HEK293 (cell line): Measurements from ENCODE around the gene TMEM127.
A peak's percentile ranks its signal among the peaks of the same experiment; 100 is the strongest.

Experiments used
- CTCF ChIA-PET: fragments of 350-600 bp; formaldehyde crosslinking; extraction: SDS; loops from one replicate; lab custom pipeline; 2021; ENCODE audit warnings: antibody characterized with exemption; lab: Yijun Ruan, JAX
- POLR2A ChIA-PET: fragments of 300-600 bp; formaldehyde crosslinking; extraction: SDS; loops from one replicate; lab custom pipeline; 2020; ENCODE audit warnings: antibody characterized with exemption, inconsistent platforms; lab: Yijun Ruan, JAX
- H3K27ac ChIP-seq: fragments of 200-500 bp; sonication (Bioruptor generic); 2 replicates; pipeline ENCODE4 v1.5.1; 2014; ENCODE audit warnings: low read depth, low read length, control low read depth, inconsistent platforms; ENCODE audit errors: extremely low read depth
- H3K36me3 ChIP-seq, 2 experiments: fragments of 200-500 bp in 1 of 2; sonication (Bioruptor generic) in 1 of 2; 1 replicate in 1 of 2; 2 replicates in 1 of 2; pipeline ENCODE4 v1.5.1; 2014 to 2017; ENCODE audit warnings: inconsistent platforms in 2 of 2, low read length in 2 of 2; ENCODE audit not compliant: control insufficient read depth in 2 of 2, insufficient read depth in 1 of 2
- H3K4me1 ChIP-seq: fragments of 200-500 bp; sonication (Bioruptor generic); 2 replicates; pipeline ENCODE4 v1.5.1; 2014; ENCODE audit warnings: mild to moderate bottlenecking, low read length, inconsistent platforms; ENCODE audit not compliant: control insufficient read depth, insufficient read depth
- H3K4me3 ChIP-seq: 2 replicates; pipeline ENCODE4 v1.5.1; 2011; ENCODE audit warnings: low read depth, mild to moderate bottlenecking, control low read depth, low read length, moderate library complexity
- H3K9me3 ChIP-seq: fragments of 200-500 bp; sonication (Bioruptor generic); 2 replicates; pipeline ENCODE4 v1.5.1; 2014; ENCODE audit warnings: low read depth, low read length, inconsistent platforms; ENCODE audit not compliant: control insufficient read depth, insufficient read depth
- GLIS1 ChIP-seq: fragments of 450-650 bp; formaldehyde crosslinking; IDR thresholded peaks from 2 replicates; pipeline ENCODE4 v1.5.1; 2016; ENCODE audit warnings: missing biosample characterization, missing genetic modification characterization
- MYNN ChIP-seq: fragments of 450-650 bp; formaldehyde crosslinking; IDR thresholded peaks from 2 replicates; pipeline ENCODE4 v1.5.1; 2016; ENCODE audit warnings: missing biosample characterization, missing genetic modification characterization, borderline replicate concordance
- MZF1 ChIP-seq: fragments of 450-650 bp; formaldehyde crosslinking; IDR thresholded peaks from 2 replicates; pipeline ENCODE4 v1.5.1; 2017; ENCODE audit warnings: missing biosample characterization, missing genetic modification characterization, borderline replicate concordance
- PRDM6 ChIP-seq: fragments of 450-650 bp; formaldehyde crosslinking; IDR thresholded peaks from 2 replicates; pipeline ENCODE4 v1.5.1; 2017; ENCODE audit warnings: missing biosample characterization, missing genetic modification characterization
- REST ChIP-seq: fragments of 450-650 bp; formaldehyde crosslinking; IDR thresholded peaks from 2 replicates; pipeline ENCODE4 v1.5.1; 2016; ENCODE audit warnings: missing biosample characterization, missing genetic modification characterization
- TCF7L2 ChIP-seq: IDR thresholded peaks from 2 replicates; pipeline ENCODE4 v1.6.1; 2011; ENCODE audit warnings: low read depth, mild to moderate bottlenecking, inconsistent platforms, low read length, moderate library complexity, borderline replicate concordance
- TRIM28 ChIP-seq: IDR thresholded peaks from 2 replicates; pipeline ENCODE4 v1.6.1; 2011; ENCODE audit warnings: low read length, control low read depth, borderline replicate concordance
- ZBTB20 ChIP-seq: fragments of 450-650 bp; formaldehyde crosslinking; IDR thresholded peaks from 2 replicates; pipeline ENCODE4 v1.5.1; 2016; ENCODE audit warnings: missing biosample characterization, missing genetic modification characterization
- ZFHX2 ChIP-seq: fragments of 450-650 bp; formaldehyde crosslinking; conservative IDR thresholded peaks from 2 replicates; pipeline ENCODE4 v1.5.1; 2016; ENCODE audit warnings: missing biosample characterization, missing genetic modification characterization
- ZNF132 ChIP-seq: fragments of 450-650 bp; formaldehyde crosslinking; IDR thresholded peaks from 2 replicates; pipeline ENCODE4 v1.5.1; 2017; ENCODE audit warnings: missing biosample characterization, missing genetic modification characterization, borderline replicate concordance
- ZNF174 ChIP-seq: fragments of 450-650 bp; formaldehyde crosslinking; IDR thresholded peaks from 2 replicates; pipeline ENCODE4 v1.5.0; 2017; ENCODE audit warnings: missing biosample characterization, mild to moderate bottlenecking, missing genetic modification characterization
- ZNF175 ChIP-seq: fragments of 450-650 bp; formaldehyde crosslinking; IDR thresholded peaks from 2 replicates; pipeline ENCODE4 v1.5.1; 2016; ENCODE audit warnings: missing biosample characterization, missing genetic modification characterization
- ZNF2 ChIP-seq: fragments of 450-650 bp; formaldehyde crosslinking; IDR thresholded peaks from 2 replicates; pipeline ENCODE4 v1.5.1; 2016; ENCODE audit warnings: missing biosample characterization, missing genetic modification characterization
- ZNF24 ChIP-seq: fragments of 450-650 bp; formaldehyde crosslinking; IDR thresholded peaks from 2 replicates; pipeline ENCODE4 v1.5.1; 2016; ENCODE audit warnings: missing biosample characterization, missing genetic modification characterization
- ZNF37A ChIP-seq: fragments of 450-650 bp; IDR thresholded peaks from 2 replicates; pipeline ENCODE4 v1.5.1; 2018; ENCODE audit warnings: missing biosample characterization, missing genetic modification characterization
- ZNF404 ChIP-seq: fragments of 450-650 bp; formaldehyde crosslinking; IDR thresholded peaks from 2 replicates; pipeline ENCODE4 v1.5.1; 2017; ENCODE audit warnings: missing biosample characterization, missing genetic modification characterization
- ZNF473 ChIP-seq: fragments of 450-650 bp; formaldehyde crosslinking; IDR thresholded peaks from 2 replicates; pipeline ENCODE4 v1.5.1; 2017; ENCODE audit warnings: missing biosample characterization, missing genetic modification characterization
- ZNF510 ChIP-seq: fragments of 450-650 bp; formaldehyde crosslinking; IDR thresholded peaks from 2 replicates; pipeline ENCODE4 v1.5.1; 2018; ENCODE audit warnings: mild to moderate bottlenecking, missing genetic modification characterization, missing biosample characterization; ENCODE audit not compliant: insufficient replicate concordance
- ZNF544 ChIP-seq: fragments of 450-650 bp; formaldehyde crosslinking; IDR thresholded peaks from 2 replicates; pipeline ENCODE4 v1.5.0; 2017; ENCODE audit warnings: missing biosample characterization, missing genetic modification characterization
- ZNF549 ChIP-seq: fragments of 450-650 bp; IDR thresholded peaks from 2 replicates; pipeline ENCODE4 v1.5.1; 2018; ENCODE audit warnings: missing biosample characterization, missing genetic modification characterization, mild to moderate bottlenecking, inconsistent platforms, moderate library complexity
- ZNF610 ChIP-seq: fragments of 450-650 bp; formaldehyde crosslinking; IDR thresholded peaks from 2 replicates; pipeline ENCODE4 v1.5.1; 2016; ENCODE audit warnings: missing biosample characterization, missing genetic modification characterization, borderline replicate concordance
- ZNF768 ChIP-seq: fragments of 450-650 bp; formaldehyde crosslinking; IDR thresholded peaks from 2 replicates; pipeline ENCODE4 v1.5.1; 2018; ENCODE audit warnings: missing biosample characterization, mild to moderate bottlenecking, missing genetic modification characterization
- ZSCAN16 ChIP-seq: fragments of 450-650 bp; formaldehyde crosslinking; IDR thresholded peaks from 2 replicates; pipeline ENCODE4 v1.5.1; 2016; ENCODE audit warnings: missing biosample characterization, missing genetic modification characterization

TMEM127 gene

DNA sequence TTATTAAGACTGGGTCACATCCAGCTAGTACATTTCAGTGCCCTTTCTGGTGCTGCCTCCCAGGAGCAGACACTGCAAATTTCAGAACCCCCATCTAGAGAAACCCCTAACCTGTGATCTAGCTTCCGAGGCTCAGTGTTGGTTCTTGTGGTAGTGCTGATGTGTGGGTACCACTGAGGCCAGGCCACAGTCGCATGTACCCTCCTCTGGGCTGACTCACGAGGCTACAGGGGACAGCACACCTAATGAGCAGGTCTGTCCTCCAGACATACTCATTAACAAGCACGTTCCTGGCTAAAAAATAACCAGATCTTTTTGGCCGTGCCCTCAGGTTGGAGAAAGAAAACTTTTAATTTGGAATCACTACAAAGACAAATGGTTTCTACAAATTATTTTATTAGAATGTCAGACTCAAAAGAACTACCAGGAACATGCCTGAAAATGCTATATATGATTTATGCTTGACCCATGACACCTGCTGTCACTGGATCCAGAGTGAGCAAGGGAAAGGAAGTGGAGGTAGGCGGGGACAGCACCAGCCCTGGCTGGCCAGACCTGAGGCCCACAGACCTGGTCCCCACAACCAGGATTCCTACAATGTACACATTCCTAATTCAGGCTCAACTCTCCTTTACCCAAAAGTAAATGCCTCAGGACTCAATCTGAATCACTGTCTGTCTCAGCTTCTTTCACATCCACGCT is 8.7 kb upstream of the TMEM127 start:
- H3K9me3 ChIP-seq = no peaks in the 10 kb centered on the region
- no peaks in the 10 kb centered on the region for H3K4me1 ChIP-seq
- H3K27ac ChIP-seq = no peak overlapping the region
- no peak overlapping the region for H3K4me3 ChIP-seq
- peaks cover 45 to 90% of the 10 kb centered on the region in 2 experiments for H3K36me3 ChIP-seq
- TF ChIP-seq ZNF473 (no peak), ZNF768 (no peak), ZNF549 (tag by site-specific recombination) (no peak), ZNF174 (tag by site-specific recombination) (no peak), TRIM28 (no peak), ZBTB20 (tag by site-specific recombination) (no peak), TCF7L2 (no peak), ZNF510 (no peak), ZNF404 (no peak), ZNF132 (no peak), MZF1 (tag by site-specific recombination) (no peak), ZSCAN16 (tag by site-specific recombination) (no peak), MYNN (tag by site-specific recombination) (no peak), ZNF24 (no peak), ZNF2 (tag by site-specific recombination) (no peak), ZNF37A (tag by site-specific recombination) (no peak), PRDM6 (no peak), REST (tag by site-specific recombination) (no peak), ZNF610 (tag by site-specific recombination) (no peak), ZNF175 (no peak)
- ChIA-PET CTCF (interaction anchor here (0.7 to 0.9 kb wide), 2 partner anchors 139 to 282 kb away, joined by 3 to 6 read pairs; no protein-coding TSS in a partner anchor), POLR2A (interaction anchor here (0.6 to 1.8 kb wide), 2 partner anchors 66 to 121 kb away, joined by 4 to 6 read pairs; partner anchors contain the start of gene STARD7)

GRCh38 chr2:96273763-96274162 is 8.0 kb upstream of the TMEM127 start:
- POLR2A ChIA-PET = interaction anchor here (0.7 to 1.8 kb wide), 4 partner anchors 8 to 77 kb away, joined by 3 to 4 read pairs (median 4); partner anchors contain the start of genes CIAO1, STARD7 and TMEM127
- Histone ChIP-seq H3K4me1 (no peaks in the 10 kb centered on the region), H3K4me3 (no peak overlapping the region), H3K36me3 (peaks cover 38 to 90% of the 10 kb centered on the region in 2 experiments), H3K27ac (no peak overlapping the region), H3K9me3 (no peaks in the 10 kb centered on the region)
- CTCF ChIA-PET = interaction anchor here (0.7 to 0.9 kb wide), 2 partner anchors 138 to 281 kb away, joined by 3 to 6 read pairs; no protein-coding TSS in a partner anchor
- TF ChIP-seq GLIS1 (tag by site-specific recombination) = 0 out of 2 replicates have a peak, but pooled peaks have one; percentile 14
- TF ChIP-seq ZNF544 (tag by site-specific recombination) = no peak
- peak; percentile 65 for TF ChIP-seq ZFHX2 (tag by site-specific recombination)
